Measurements from ENCODE around the gene UPB1.
"Not testable (repeated sequence)": the region's sequence is repeated elsewhere in the genome, so short reads cannot be mapped to it uniquely, and the experiment has no call there.

UPB1 gene

GRCh38 chr22:24535348-24535747 lies 40.2 kb downstream of the UPB1 start:
- no peak for DNase-seq

- no peak for DNase-seq
These were observed 41.0 kb downstream of the UPB1 start for GRCh38 chr22:24536089-24536488.

- DNase-seq: no peak
These were observed 45.3 kb downstream of the UPB1 start for GRCh38 chr22:24540470-24540869.

GRCh38 chr22:24541681-24542515 lies 46.8 kb downstream of the UPB1 start:
- no peak for DNase-seq

- DNase-seq: peak in 1 of 2 experiments; percentile 36
These were observed 47.5 kb downstream of the UPB1 start for GRCh38 chr22:24542641-24543040.

- DNase-seq: no peak
These were observed 48.1 kb downstream of the UPB1 start for GRCh38 chr22:24543185-24543601.

GRCh38 chr22:24543679-24544243 lies 48.6 kb downstream of the UPB1 start:
- no peak for DNase-seq

GRCh38 chr22:24548812-24549211 lies 53.7 kb downstream of the UPB1 start:
- DNase-seq: no peak

GRCh38 chr22:24550028-24550901 lies 55.1 kb downstream of the UPB1 start:
- DNase-seq: no peak

- no peak for DNase-seq
These were observed 55.8 kb downstream of the UPB1 start for GRCh38 chr22:24550902-24551435.

- not testable (repeated sequence) for DNase-seq
These were observed 57.6 kb downstream of the UPB1 start for GRCh38 chr22:24552503-24553286.

GRCh38 chr22:24553597-24554312 lies 58.6 kb downstream of the UPB1 start:
- peak in 1 of 2 experiments; percentile 12 for DNase-seq

- DNase-seq: no peak
These were observed 59.4 kb downstream of the UPB1 start, which contains the start of gene GUCD1 for GRCh38 chr22:24554313-24555164. Gene GUCD1 (minus strand): TSS chr22:24555138. CDS start chr22:24554991, 147 bp downstream.

GRCh38 chr22:24555165-24556039 lies 60.3 kb downstream of the UPB1 start, which contains the start of gene SNRPD3:
Gene SNRPD3 (plus strand): TSS chr22:24555999. CDS start chr22:24557675, 1,676 bp downstream.
- DNase-seq: peak; percentile 97 to 99

GRCh38 chr22:24559471-24559870 lies 64.3 kb downstream of the UPB1 start:
- no peak for DNase-seq

GRCh38 chr22:24563246-24563645 lies 68.1 kb downstream of the UPB1 start:
- DNase-seq: no peak

GRCh38 chr22:24564376-24565058 lies 69.4 kb downstream of the UPB1 start:
- no peak for DNase-seq

GRCh38 chr22:24565077-24565476 lies 69.9 kb downstream of the UPB1 start:
- no peak for DNase-seq
